Mucosa of descending colon (tissue), 3 donors: ENCODE measurements around the gene ADGRF4. TPM values are rescaled to one million over a fixed set of nuclear protein-coding genes. Genes with fewer than 3 reads are reported as not detected.

Experiments used
- ATAC-seq: fragments of 200-7000 bp; cut with Tn5 transposase; one replicate; pipeline ENCODE4 v1.9.1; 2020; ENCODE audit warnings: mild to moderate bottlenecking, moderate library complexity
- DNase-seq, 3 donors: peaks; one replicate each; pipeline ENCODE4 v3.0.0-alpha.2; 2020
- H3K36me3 ChIP-seq: fragments of 200-600 bp; one replicate; pipeline ENCODE4 v1.8.0; 2021; ENCODE audit warnings: low read depth, mild to moderate bottlenecking
- H3K4me1 ChIP-seq: fragments of 200-600 bp; one replicate; pipeline ENCODE4 v1.8.0; 2021; ENCODE audit warnings: low read depth, mild to moderate bottlenecking
- H3K4me3 ChIP-seq: fragments of 200-600 bp; one replicate; pipeline ENCODE4 v1.8.0; 2021; ENCODE audit warnings: mild to moderate bottlenecking
- H3K9me3 ChIP-seq: fragments of 200-600 bp; one replicate; pipeline ENCODE4 v1.8.0; 2021; ENCODE audit warnings: mild to moderate bottlenecking
- intact Hi-C, 2 donors: fragments of 100-400 bp; cut with DNase I in 1 of 2; cut with micrococcal nuclease in 1 of 2; formaldehyde crosslinking; loops; one replicate each; pipeline versions ENCODE4 v1.11.0 to v1.11.1; 2022; cut with DNase I, micrococcal nuclease
- long read RNA-seq, 2 donors: library from polyadenylated mRNA; unstranded; transcript quantifications; one replicate each; pipeline ENCODE4 v2.0.0, GENCODE V29; 2019 to 2021
- total RNA-seq, 3 donors: library from RNA; stranded (reverse); fragmentation: NEBNext Ultra II Directional in 2 of 3; extraction: Animal tissue kit (Norgen Biotek cat#: 25700) in 2 of 3; gene quantifications; one replicate each; pipeline versions ENCODE4 v1.2.1 to v1.2.4, GENCODE V29; 2021 to 2023
- TF ChIP-seq, protein P1 (sequence below): fragments of 200-600 bp; IDR thresholded peaks from one replicate; pipeline ENCODE4 v1.8.0; 2022; ENCODE audit warnings: antibody characterized with exemption, mild to moderate bottlenecking
- donor health status: DM: no; HTN: no; CAD: no; lungs with moderate emphysema.
- donor health status: DM: no; HTN: no; CAD: no.
- donor health status: DM: no; HTN: yes; CAD: no.

Gene ADGRF4, protein sequence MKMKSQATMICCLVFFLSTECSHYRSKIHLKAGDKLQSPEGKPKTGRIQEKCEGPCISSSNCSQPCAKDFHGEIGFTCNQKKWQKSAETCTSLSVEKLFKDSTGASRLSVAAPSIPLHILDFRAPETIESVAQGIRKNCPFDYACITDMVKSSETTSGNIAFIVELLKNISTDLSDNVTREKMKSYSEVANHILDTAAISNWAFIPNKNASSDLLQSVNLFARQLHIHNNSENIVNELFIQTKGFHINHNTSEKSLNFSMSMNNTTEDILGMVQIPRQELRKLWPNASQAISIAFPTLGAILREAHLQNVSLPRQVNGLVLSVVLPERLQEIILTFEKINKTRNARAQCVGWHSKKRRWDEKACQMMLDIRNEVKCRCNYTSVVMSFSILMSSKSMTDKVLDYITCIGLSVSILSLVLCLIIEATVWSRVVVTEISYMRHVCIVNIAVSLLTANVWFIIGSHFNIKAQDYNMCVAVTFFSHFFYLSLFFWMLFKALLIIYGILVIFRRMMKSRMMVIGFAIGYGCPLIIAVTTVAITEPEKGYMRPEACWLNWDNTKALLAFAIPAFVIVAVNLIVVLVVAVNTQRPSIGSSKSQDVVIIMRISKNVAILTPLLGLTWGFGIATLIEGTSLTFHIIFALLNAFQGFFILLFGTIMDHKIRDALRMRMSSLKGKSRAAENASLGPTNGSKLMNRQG
- 1 to 10 TPM in 2 of 3 donors, under 1 TPM in 1; 0.79 to 3.9 (median 2.6) TPM for total RNA-seq
- long read RNA-seq, donor 1 = 0 reads
- long read RNA-seq, donor 2, partial matches to known transcripts = 0 of 1 reads
- long read RNA-seq, donor 2, other reads (novel, unspliced or antisense) = 0 of 1 reads

DNA sequence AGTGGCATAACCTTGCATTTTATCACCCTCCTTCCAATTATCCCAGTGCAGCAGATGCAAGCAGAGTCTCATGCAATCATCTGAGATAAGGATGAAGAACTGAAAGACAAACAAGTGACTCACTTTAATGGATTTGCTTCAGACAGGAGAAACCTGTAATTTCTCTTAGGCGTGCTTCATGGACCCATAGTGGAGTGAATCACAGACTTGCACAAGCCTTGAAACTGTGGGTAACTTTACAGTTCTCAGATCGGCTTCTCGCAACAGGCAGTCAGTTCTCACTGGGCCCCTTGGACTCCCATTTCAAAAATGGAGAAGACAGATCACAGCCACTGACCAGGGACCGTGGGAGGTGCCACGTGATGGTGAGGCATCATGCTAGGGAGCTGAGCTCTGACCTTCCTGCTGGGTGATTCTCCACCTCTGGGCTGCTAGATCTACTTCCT is at the start of gene ADGRF4:
Gene ADGRF4 (plus strand): TSS at position 239 of the 446 bp plus-strand sequence. CDS start 8,666 bp downstream, outside the sequence.
- TF ChIP-seq, protein P1, sequence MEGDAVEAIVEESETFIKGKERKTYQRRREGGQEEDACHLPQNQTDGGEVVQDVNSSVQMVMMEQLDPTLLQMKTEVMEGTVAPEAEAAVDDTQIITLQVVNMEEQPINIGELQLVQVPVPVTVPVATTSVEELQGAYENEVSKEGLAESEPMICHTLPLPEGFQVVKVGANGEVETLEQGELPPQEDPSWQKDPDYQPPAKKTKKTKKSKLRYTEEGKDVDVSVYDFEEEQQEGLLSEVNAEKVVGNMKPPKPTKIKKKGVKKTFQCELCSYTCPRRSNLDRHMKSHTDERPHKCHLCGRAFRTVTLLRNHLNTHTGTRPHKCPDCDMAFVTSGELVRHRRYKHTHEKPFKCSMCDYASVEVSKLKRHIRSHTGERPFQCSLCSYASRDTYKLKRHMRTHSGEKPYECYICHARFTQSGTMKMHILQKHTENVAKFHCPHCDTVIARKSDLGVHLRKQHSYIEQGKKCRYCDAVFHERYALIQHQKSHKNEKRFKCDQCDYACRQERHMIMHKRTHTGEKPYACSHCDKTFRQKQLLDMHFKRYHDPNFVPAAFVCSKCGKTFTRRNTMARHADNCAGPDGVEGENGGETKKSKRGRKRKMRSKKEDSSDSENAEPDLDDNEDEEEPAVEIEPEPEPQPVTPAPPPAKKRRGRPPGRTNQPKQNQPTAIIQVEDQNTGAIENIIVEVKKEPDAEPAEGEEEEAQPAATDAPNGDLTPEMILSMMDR = no peak
- intact Hi-C loops = no loop called here
- Histone ChIP-seq H3K4me1 (peaks cover 15% of the 10 kb centered on the region), H3K36me3 (no peaks in the 10 kb centered on the region), H3K9me3 (no peaks in the 10 kb centered on the region), H3K4me3 (no peak within 1 kb of the TSS)
- DNase-seq (peak in 2 of 3 donors; percentile 21 to 56), ATAC-seq (peak; percentile 87)

DNA sequence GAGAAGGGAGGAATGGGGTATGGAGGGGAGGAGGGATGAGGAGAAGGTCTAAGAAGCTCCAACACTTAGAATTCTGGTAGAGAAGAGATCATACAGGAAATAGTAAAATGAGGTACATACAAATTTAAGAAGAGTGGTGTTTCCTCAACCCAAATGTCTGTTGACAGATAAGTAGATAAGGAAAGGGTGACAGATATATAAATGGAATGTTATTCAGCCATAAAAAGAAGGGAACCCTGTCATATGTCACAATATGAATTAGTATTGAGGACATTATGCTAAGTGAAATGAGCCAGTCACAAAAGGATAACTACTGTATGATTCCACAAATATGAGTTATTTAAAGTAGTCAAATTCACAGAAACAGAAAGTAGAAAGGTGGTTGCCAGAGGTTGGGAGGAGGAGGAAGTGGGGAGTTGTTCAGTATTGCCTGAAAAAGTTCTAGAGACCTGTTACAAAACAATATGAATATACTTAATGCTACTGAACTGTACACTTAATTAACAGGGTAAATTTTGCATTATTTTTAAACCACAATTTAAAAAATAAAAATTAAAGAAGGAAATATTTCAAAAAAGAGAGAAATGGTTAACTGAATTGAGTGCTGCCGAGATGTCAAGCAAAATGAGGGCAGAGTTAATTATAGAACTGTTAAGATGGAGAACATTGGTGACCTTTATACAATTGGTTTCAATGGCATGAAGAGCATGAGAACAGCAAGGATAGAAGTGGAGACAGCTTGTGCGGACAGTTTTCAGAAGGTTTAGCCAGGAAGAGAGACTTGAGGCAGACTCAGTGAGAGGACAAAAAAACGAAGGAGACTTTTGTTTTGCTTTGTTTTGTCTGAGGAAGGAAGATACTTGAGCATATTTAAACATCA is 47.6 kb upstream of the ADGRF4 start:
- TF ChIP-seq, protein P1 = no peak
- Histone ChIP-seq H3K9me3 (no peaks in the 10 kb centered on the region), H3K4me1 (peaks cover 20% of the 10 kb centered on the region), H3K4me3 (no peak overlapping the region), H3K36me3 (no peaks in the 10 kb centered on the region)
- intact Hi-C loops = no loop called here
- ATAC-seq = peak; percentile 9
- no peak for DNase-seq

DNA sequence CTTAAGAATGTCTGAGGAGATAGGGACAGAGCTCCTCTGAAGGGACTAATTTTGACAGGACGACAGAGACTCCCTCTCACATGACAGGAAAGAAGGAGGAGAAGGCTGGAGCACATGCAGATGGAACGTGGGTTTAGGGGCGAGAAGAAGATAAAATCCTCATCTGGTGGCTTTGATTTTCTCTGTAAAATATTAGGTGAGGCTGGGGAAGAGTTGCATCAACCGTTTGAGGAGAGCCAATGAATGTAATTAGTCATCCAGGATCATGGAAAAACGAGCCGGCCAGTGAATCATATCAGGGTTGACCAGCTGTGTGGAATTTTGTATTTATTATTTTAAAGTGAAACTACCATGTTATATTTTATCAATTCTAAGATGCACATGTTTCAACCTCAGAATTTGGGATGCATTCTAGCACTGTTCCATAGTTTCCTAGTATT is 46.9 kb upstream of the ADGRF4 start:
- Histone ChIP-seq H3K4me3 (no peak overlapping the region), H3K36me3 (no peaks in the 10 kb centered on the region), H3K9me3 (no peaks in the 10 kb centered on the region), H3K4me1 (peaks cover 20% of the 10 kb centered on the region)
- intact Hi-C loops = no loop called here
- DNase-seq = no peak
- TF ChIP-seq, protein P1 = no peak
- ATAC-seq = no peak

DNA sequence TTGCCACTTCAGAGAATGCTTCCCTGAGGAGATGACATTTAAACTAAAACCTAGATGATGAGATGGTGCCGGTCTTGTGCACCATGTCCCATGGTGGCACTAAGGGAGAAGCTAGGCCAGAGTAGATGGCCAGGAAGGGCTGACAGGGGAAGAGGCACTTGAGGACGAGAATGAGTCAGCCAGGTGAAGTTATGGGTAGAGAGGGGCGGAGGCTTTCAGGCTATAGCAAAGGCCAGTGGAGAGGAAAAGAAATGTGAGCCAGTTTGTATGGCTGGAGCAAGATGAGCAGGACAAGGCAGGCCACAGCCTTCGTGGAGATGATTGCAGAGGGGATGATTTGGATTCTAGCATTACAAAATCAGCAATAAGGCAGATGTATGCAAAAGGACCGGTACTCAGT is 44.7 kb upstream of the ADGRF4 start:
- Histone ChIP-seq H3K4me3 (no peak overlapping the region), H3K4me1 (peaks cover 10% of the 10 kb centered on the region), H3K36me3 (no peaks in the 10 kb centered on the region), H3K9me3 (no peaks in the 10 kb centered on the region)
- intact Hi-C loops = no loop called here
- peak; percentile 84 for ATAC-seq
- peak in 2 of 3 donors; percentile 48 to 59 for DNase-seq
- TF ChIP-seq, protein P1 = no peak

DNA sequence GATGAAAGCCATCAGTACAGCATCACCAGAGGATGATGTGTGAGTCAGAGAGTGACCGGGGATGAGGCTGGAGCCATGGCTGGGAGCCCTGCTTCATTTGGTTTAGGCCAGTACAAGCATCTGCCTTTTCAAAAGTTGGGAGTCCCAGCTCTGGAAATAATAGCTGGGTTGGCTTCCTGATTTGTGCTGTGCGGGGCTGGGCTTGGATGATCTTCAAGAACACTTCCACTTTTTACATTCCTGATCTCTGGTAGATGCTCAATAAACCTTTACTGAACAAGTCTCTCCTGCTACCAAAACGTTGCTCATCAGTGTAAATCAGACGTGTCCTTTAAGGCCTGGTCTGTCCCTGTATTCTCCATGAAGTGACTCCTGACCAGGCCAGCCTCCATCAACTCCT is 44.1 kb upstream of the ADGRF4 start:
- Histone ChIP-seq H3K36me3 (no peaks in the 10 kb centered on the region), H3K4me3 (no peak overlapping the region), H3K4me1 (peaks cover 5% of the 10 kb centered on the region), H3K9me3 (no peaks in the 10 kb centered on the region)
- TF ChIP-seq, protein P1 = no peak
- ATAC-seq (no peak), DNase-seq (no peak)
- intact Hi-C loops = no loop called here
